Right ventricle myocardium superior (tissue), 1 donor: ENCODE measurements around the gene RNF180. TPM values are rescaled to one million over a fixed set of nuclear protein-coding genes. Genes with fewer than 3 reads are reported as not detected.
A peak's percentile ranks its signal among the peaks of the same experiment; 100 is the strongest.

Source experiments
- ATAC-seq: fragments of 200-7000 bp; cut with Tn5 transposase; one replicate; pipeline ENCODE4 v1.9.1; 2020; ENCODE audit warnings: mild to moderate bottlenecking; ENCODE audit not compliant: poor library complexity
- DNase-seq: peaks from one replicate; pipeline ENCODE4 v3.0.0-alpha.2; 2020
- intact Hi-C: fragments of 100-400 bp; cut with DNase I; formaldehyde crosslinking; loops from one replicate; pipeline ENCODE4 v1.11.2; 2022
- long read RNA-seq: library from polyadenylated mRNA; unstranded; transcript quantifications from one replicate; pipeline ENCODE4 v2.0.0, GENCODE V29; 2021
- total RNA-seq: library from RNA; stranded (reverse); fragmentation: NEBNext Ultra II Directional; extraction: Animal tissue kit (Norgen Biotek cat#: 25700); gene quantifications from one replicate; pipeline ENCODE4 v1.2.1, GENCODE V29; 2021
- donor health status: DM: no; HTN: yes; CAD: no; lungs with severe emphysema.

The RNF180 gene, protein sequence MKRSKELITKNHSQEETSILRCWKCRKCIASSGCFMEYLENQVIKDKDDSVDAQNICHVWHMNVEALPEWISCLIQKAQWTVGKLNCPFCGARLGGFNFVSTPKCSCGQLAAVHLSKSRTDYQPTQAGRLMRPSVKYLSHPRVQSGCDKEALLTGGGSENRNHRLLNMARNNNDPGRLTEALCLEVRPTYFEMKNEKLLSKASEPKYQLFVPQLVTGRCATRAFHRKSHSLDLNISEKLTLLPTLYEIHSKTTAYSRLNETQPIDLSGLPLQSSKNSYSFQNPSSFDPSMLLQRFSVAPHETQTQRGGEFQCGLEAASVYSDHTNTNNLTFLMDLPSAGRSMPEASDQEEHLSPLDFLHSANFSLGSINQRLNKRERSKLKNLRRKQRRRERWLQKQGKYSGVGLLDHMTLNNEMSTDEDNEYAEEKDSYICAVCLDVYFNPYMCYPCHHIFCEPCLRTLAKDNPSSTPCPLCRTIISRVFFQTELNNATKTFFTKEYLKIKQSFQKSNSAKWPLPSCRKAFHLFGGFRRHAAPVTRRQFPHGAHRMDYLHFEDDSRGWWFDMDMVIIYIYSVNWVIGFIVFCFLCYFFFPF
- total RNA-seq, result 12.4 TPM
- long read RNA-seq, full-length matches to known transcripts, result 4 of 9 reads
- long read RNA-seq, partial matches to known transcripts, result 3 of 9 reads
- long read RNA-seq, other reads (novel, unspliced or antisense), result 2 of 9 reads

GRCh38 chr5:64165500-64166200 is at the start of gene RNF180:
Gene RNF180 (plus strand): TSS chr5:64165843. CDS start chr5:64200808, 34,965 bp downstream.
- ATAC-seq (peak; percentile 94), DNase-seq (peak; percentile 78)
- intact Hi-C loops, result no loop called here

DNA sequence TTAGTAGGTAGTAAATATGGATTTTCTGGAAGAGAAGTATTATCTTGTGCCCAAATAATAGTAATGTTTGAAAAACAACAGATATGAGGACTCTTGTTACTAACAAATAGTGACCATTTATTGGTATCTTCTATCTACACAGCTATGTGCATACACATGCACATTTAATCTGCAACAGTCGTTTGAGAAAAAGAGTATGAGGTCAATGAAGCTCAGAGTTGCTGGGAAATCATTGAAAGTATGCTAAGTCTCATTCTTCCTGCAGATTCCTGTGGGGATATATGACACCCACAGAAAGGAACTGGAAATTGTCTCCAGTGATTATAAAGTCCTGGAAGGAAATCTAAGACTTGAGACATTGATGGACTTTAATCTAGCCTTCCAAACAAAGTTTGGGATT is 40.1 kb upstream of the RNF180 start:
- ATAC-seq (no peak), DNase-seq (no peak)
- intact Hi-C loops, result no loop called here

DNA sequence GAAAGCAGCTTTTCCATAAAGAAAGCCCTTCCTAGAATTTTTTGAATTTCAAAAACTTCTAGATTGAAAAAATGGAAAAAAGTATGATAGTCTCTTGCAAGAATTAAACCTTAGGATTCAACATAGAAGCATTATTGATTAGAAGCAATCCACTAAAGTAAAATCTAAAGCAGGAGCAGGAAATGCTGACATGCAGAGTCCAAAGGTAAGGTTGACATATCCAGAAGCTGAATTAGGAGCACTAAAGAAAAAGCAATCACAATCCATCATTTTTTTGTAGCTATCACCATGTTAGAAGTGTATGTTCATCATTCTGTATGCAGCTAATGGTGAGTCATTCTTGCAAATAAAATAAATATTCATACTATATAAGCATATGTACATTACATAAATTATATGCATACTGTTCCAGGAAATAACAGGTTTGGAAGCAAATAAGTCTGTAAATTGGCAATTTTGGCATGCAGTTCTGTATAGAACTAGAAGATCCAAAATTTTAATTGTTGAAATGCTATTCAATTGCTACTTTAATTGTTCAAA is 39.4 kb upstream of the RNF180 start:
- intact Hi-C loops, result no loop called here
- DNase-seq (no peak), ATAC-seq (no peak)

DNA sequence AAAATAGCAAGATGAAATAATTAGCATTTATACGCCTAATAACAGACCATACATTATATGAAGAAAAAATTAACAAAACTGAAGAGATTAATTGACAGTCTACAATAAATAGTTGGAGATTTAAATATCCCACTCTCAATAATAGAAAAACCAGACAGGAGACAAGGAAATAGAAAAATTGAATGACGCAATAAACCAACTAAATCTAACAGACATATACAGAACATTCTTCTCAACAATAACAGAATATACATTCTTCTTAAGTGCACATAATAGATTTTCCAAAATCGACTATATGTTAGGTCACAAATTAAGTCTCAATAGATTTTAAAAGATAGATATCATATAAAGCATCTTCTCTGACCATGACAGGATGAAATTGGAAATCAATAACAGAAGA is 25.6 kb upstream of the RNF180 start:
- DNase-seq (no peak), ATAC-seq (no peak)
- intact Hi-C loops, result no loop called here

DNA sequence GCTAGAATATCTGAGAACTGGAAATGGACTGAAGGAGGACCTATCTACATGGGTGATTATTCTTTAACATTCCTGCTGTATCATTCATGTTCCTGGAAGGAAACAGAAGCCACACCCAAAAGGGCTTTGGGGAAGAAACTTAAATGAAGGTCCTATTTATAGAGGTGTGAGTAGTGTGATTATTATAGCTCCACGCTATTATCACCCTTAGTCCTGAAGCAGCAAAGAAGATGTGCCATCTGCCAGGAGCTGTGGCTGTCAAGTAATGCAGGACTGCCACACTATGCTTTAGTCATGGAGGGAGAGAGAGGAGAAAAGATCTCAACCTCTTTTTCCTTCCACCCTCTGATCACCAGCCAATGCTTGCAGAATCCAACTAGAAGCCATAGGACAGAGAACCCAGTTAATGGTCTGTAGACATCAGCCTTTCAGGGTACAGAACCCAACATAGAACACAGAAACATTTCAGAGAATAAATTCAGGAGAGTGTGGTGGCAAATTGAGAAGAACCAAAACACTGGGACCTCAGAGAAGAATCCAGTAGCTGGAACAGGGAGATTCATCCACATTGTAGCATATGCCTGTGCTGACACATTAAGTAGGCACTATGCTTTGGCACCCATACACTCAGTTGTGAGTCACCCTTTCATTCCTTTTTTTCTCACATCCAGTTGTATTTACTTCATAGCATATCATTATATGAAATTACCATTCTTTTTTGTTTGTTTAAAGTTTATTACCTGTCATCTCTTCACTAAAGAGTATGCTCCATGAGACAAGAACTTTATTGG is 21.0 kb upstream of the RNF180 start:
- intact Hi-C loops, result loop anchor here (5.0 kb wide), 1 partner anchor 63 kb away; no protein-coding TSS in a partner anchor

DNA sequence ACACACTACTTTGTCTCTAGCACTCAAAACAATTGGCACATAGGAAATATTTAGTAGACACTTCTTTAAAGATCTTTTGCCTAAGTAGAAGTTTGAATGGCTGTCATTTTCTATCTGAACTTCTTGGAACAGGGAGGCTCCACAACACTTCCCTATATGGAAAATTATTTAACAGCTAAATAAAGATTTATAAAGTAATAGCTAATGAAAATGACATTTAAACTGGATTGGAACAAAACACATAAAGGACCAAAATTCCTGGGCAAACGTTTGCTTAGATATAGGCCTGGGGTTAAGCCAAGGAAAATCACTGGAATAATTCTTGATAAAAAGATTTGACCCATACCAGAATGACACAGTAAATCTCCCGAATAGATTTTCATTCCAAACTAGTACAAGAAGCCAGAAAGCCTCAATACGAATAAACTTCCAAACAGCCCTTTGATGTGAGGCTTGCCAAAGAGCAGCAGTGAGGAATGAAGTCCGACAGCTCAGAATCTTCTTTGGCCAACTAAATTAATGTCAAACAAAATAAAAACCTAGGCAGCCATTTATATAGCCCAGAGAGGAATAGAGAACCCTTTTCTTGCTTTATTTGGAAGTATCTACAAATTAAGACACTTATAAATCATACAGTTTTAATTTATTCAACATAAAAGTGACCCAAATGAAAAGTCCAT is 20.3 kb upstream of the RNF180 start:
- intact Hi-C loops, result loop anchor here (5.0 kb wide), 1 partner anchor 62 kb away; no protein-coding TSS in a partner anchor
- no peak for ATAC-seq
- DNase-seq, result no peak

More for the DNA sequence above, 21.0 kb upstream of the RNF180 start:
- no peak for DNase-seq
- peak; percentile 77 for ATAC-seq

DNA sequence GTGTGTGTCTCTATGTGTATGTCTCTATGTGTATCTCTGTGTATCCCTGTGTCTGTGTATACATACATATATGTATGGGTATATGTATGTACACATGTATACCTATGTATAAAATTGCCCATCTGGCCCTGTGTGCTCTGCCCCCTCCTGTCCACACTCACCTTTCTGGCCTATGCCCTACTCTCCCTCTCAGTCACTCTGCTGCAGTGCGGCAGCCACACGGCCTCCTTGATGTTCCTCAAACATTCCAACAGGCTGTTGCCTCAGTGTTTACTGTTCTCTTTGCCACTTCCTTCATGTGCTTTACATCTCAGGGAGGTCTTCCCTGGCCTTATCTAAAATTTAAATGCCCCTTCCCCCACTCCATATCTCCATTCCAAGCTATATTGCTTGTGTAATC is 18.3 kb upstream of the RNF180 start:
- ATAC-seq (no peak), DNase-seq (no peak)

DNA sequence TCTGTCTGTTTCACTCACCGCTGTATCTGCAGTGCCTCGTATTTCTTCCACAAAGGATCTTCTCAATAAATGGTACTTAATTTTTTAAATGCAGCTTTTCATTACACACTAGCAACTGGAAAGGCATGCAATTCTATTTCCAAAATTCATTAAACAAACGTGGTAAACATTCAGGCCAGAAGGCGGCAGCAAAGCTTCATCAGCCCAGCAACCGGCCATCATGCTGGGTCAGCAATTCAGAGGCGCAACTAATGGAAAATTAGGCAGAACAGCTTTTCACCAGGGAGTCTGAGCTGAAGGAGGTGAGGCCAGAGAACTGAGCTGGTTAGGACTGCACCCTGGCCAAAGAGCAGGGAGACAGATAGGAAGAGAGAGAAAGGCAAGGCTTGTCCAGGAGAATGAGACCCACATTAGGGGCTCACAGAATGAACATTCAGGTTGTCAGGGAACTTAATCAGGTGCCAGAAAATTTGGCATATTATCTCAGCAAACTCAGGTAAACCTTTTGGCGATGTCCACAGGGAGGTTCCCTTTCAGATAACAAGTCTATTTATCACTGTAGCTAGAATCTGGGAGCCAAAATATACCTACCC is 17.7 kb upstream of the RNF180 start:
- intact Hi-C loops, result loop anchor here (2.0 to 5.0 kb wide), 2 partner anchors 59 to 465 kb away; no protein-coding TSS in a partner anchor
- ATAC-seq (peak; percentile 79), DNase-seq (peak; percentile 71)

More for the DNA sequence above, 18.3 kb upstream of the RNF180 start:
- intact Hi-C loops, result loop anchor here (5.0 kb wide), 1 partner anchor 60 kb away; no protein-coding TSS in a partner anchor

DNA sequence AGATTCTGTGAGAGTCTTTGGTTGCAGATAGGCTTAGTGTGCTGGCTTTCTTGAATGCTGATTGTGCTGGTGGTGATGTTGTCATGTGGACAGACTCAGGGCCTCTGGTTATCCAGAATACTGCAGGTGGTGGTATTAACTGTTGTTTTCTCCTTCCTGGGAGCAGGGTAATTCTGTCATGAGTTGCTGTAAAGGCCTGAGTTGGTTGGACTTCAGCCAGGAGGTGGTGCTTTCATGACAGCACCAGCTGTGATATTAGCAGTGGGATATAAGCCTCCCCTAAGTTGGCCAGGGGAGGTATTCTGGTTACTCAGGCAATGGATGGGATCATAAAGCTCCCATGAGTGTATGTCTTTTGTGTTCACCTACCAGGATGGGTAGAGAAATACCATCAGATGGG is 16.4 kb upstream of the RNF180 start:
- ATAC-seq (no peak), DNase-seq (no peak)
- intact Hi-C loops, result loop anchor here (2.0 to 5.0 kb wide), 2 partner anchors 58 to 464 kb away; no protein-coding TSS in a partner anchor

- intact Hi-C loops, result loop anchor here (2.0 to 5.0 kb wide), 2 partner anchors 57 to 463 kb away; no protein-coding TSS in a partner anchor
- ATAC-seq (no peak), DNase-seq (no peak)
Measured at GRCh38 chr5:64149857-64150521, 15.7 kb upstream of the RNF180 start.

DNA sequence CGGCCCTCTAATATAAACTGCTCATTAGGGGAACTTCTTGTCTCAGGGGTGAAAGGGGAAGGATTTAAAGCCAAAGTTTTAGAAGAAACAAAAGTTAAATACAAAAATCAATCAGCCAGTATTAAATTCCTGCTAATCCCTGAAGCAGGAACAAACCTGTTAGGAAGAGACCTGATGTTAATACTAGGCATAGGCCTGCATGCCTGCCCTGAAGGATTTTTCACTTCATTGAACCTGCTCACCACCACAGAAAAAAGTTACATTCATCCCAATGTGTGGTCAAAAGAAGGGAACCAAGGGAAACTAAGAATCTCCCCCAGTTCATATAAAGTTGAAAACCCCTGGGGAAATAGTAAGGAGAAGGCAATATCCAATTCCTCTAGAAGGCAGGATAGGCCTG is 9.4 kb upstream of the RNF180 start:
- intact Hi-C loops, result no loop called here
- DNase-seq (no peak), ATAC-seq (no peak)

GRCh38 chr5:64158827-64159226 is 6.8 kb upstream of the RNF180 start:
- DNase-seq (no peak), ATAC-seq (no peak)
- intact Hi-C loops, result no loop called here

- DNase-seq, result no peak
Measured at GRCh38 chr5:64160201-64160600, 5.4 kb upstream of the RNF180 start.

GRCh38 chr5:64161420-64161819 is 4.2 kb upstream of the RNF180 start:
- DNase-seq (no peak), ATAC-seq (no peak)
- intact Hi-C loops, result no loop called here

More at GRCh38 chr5:64160201-64160600, 5.4 kb upstream of the RNF180 start:
- ATAC-seq, result no peak
- intact Hi-C loops, result no loop called here

DNA sequence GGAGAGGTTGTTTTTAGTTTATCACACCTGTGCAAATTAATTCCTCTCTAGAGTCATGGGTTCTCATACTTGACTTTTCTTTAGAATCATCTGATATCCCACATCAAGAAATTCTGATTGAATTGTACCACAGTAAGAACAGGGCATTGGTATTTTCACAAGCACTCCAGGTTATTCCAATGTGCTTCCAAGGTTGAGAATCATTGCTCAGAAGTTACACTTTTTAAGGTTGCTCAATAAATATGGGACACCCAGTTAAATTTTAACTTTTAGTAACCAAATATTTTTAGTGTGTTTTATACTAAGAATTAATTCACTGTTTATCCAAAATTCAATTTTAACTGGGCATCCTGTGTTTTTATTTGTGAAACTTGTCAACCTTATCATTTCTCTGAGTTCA is 2.5 kb upstream of the RNF180 start:
- DNase-seq (no peak), ATAC-seq (no peak)
- intact Hi-C loops, result no loop called here

DNA sequence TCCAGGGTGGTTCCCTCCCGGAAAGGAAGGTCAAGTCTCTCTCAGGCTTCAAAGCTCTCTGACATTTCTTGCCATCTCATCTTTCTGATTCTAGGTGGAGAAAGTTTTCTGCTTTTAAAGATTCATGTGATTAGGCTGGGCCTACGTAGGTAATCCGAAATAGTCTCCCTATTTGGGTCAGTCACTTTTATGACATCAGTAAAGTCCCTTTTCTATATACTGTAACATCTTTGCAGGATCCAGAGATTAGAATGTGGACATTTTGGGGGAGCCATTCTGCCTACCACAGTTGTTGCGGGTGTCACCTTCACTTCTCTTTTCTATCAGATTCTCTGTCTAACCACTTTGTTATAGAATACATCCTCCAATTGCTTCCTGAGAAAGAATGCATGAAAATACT is 1.9 kb upstream of the RNF180 start:
- DNase-seq (no peak), ATAC-seq (no peak)
- intact Hi-C loops, result no loop called here

DNA sequence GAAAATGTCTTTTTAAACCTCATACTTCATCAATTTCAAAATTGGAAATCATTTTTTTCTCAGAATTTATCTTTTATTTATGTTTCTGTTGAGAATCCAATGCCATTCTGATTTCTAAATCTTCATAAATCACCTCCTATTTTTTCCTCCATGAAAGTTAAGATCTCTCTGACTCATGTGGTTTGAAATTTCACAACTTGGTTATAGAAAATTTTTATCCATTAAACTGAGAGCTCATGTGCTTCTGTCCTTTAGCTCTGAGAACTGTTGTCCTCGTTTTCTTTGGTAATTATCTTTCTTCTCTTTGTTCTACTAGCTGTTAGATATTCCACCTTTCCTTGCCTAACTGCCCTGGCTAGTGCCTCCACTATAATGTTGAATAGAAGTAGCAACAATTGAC is 1.5 kb upstream of the RNF180 start:
- intact Hi-C loops, result no loop called here

More for the DNA sequence above, 1.5 kb upstream of the RNF180 start:
- no peak for DNase-seq
- ATAC-seq, result no peak
